PC-9 (cell line): ENCODE measurements around the gene FNDC3B. TPM values are rescaled to one million over a fixed set of nuclear protein-coding genes. Genes with fewer than 3 reads are reported as not detected.

Source experiments
- BruUV-seq: library from RNA; stranded (reverse); fragments of 400-500 nt; replicated peaks from 2 replicates; lab custom pipeline; 2021; lab: Mats Ljungman, UMichigan
- CTCF ChIA-PET: fragments of 300-600 bp; sonication (Branson Sonifier 250); formaldehyde crosslinking; loops from one replicate; lab custom pipeline; 2022; ENCODE audit warnings: antibody characterized with exemption; lab: Charles Lee
- POLR2A ChIA-PET: fragments of 300-600 bp; sonication (Branson Sonifier 250); formaldehyde crosslinking; loops from one replicate; lab custom pipeline; 2022; ENCODE audit warnings: antibody characterized with exemption; ENCODE audit not compliant: unreplicated experiment; lab: Charles Lee
- DNase-seq, 2 experiments: peaks; one replicate each; pipeline versions ENCODE4 v3.0.0 to v3.0.0-alpha.2; 2015 to 2022; ENCODE audit warnings: mixed read lengths in 1 of 2
- H2AFZ ChIP-seq: fragments of 200-600 bp; sonication (generic); 2 replicates; pipeline ENCODE4 v1.8.1; 2017; ENCODE audit warnings: antibody characterized with exemption
- H3F3A ChIP-seq: fragments of 200-600 bp; sonication (generic); 2 replicates; pipeline ENCODE4 v1.8.1; 2017; ENCODE audit warnings: antibody characterized with exemption, mild to moderate bottlenecking, low read depth; ENCODE audit not compliant: insufficient read depth
- H3K27ac ChIP-seq: fragments of 200-600 bp; sonication (generic); 2 replicates; pipeline ENCODE4 v1.6.1; 2016; ENCODE audit warnings: mixed run types
- H3K27me3 ChIP-seq: fragments of 200-600 bp; sonication (generic); 2 replicates; pipeline ENCODE4 v1.6.1; 2016; ENCODE audit warnings: low read depth, mixed run types; ENCODE audit not compliant: insufficient read depth
- H3K36me3 ChIP-seq: fragments of 200-600 bp; sonication (generic); 2 replicates; pipeline ENCODE4 v1.6.1; 2016; ENCODE audit warnings: low read depth, mixed run types
- H3K4me1 ChIP-seq: fragments of 200-600 bp; sonication (generic); replicated peaks from 2 replicates; pipeline ENCODE4 v1.6.1; 2016; ENCODE audit warnings: mixed run types; ENCODE audit not compliant: insufficient read depth
- H3K4me2 ChIP-seq: fragments of 200-600 bp; sonication (generic); 2 replicates; pipeline ENCODE4 v1.6.1; 2017; ENCODE audit warnings: mixed run types
- H3K4me3 ChIP-seq: fragments of 200-600 bp; sonication (generic); 2 replicates; pipeline ENCODE4 v1.6.1; 2016; ENCODE audit warnings: mixed run types
- H3K79me2 ChIP-seq: fragments of 200-600 bp; sonication (generic); 2 replicates; pipeline ENCODE4 v1.6.1; 2017; ENCODE audit warnings: low read depth, mixed run types
- H3K9me2 ChIP-seq: fragments of 200-600 bp; sonication (generic); 2 replicates; pipeline ENCODE4 v1.8.1; 2017; ENCODE audit warnings: mild to moderate bottlenecking; ENCODE audit not compliant: insufficient read depth
- H3K9me3 ChIP-seq: fragments of 200-600 bp; sonication (generic); 2 replicates; pipeline ENCODE4 v1.8.1; 2016; ENCODE audit warnings: low read depth; ENCODE audit not compliant: insufficient read depth
- H4K20me1 ChIP-seq: fragments of 200-600 bp; sonication (generic); 2 replicates; pipeline ENCODE4 v1.8.1; 2017; ENCODE audit not compliant: insufficient read depth
- EZH2 ChIP-seq: fragments of 200-600 bp; sonication (generic); IDR thresholded peaks from 2 replicates; pipeline ENCODE4 v1.8.0; 2017; ENCODE audit warnings: antibody characterized with exemption, low read depth
- intact Hi-C: fragments of 100-400 bp; cut with micrococcal nuclease; formaldehyde crosslinking; loops from one replicate; pipeline ENCODE4 v1.10.0; 2022; ENCODE audit not compliant: unreplicated experiment
- total RNA-seq: library from RNA; stranded (reverse); gene quantifications from 2 replicates; pipeline ENCODE4 v1.2.3, GENCODE V29; 2021
- TF ChIP-seq, protein P1 (sequence below): fragments of 200-600 bp; sonication (generic); conservative IDR thresholded peaks from 2 replicates; pipeline ENCODE4 v1.6.1; 2017; ENCODE audit warnings: mixed run types, antibody characterized with exemption, mild to moderate bottlenecking, moderate library complexity

The FNDC3B gene
- total RNA-seq, 1 experiment from 2014 or later, result 106 TPM

DNA sequence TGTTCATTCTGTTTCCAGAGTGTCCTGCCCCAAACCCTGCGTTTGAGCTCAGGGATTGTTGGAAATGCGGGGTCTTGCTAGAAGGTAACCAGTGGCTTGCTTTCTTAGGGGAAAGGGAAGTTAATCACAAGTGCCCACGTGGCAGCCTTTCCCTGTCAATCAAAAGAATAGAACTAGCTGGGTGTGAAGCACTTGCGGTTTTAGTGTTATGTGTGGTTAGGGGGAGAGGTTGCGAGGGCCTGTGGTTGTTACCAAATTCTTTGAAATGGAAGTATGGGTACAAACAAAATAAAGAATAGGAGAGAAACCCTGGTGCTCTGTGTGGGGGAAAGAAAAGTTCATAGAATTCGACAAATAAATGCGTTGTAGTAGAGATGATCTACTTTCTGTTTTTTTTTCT lies 67.6 kb downstream of the FNDC3B start:
- DNase-seq, result no peak
- ChIA-PET POLR2A (no interaction called here), CTCF (no interaction called here)
- peaks cover 97% of the 10 kb centered on the region for H3K79me2 ChIP-seq
- no peak overlapping the region for H2AFZ ChIP-seq
- H3K4me3 ChIP-seq, result no peak overlapping the region
- H4K20me1 ChIP-seq, result peaks cover 94% of the 10 kb centered on the region
- H3F3A ChIP-seq, result peaks cover 71% of the 10 kb centered on the region
- H3K9me2 ChIP-seq, result no peaks in the 10 kb centered on the region
- H3K4me2 ChIP-seq, result no peak overlapping the region
- BruUV-seq, result no TSS peak
- H3K27ac ChIP-seq, result peak overlapping the region; percentile 9; the same call in 1 of the 2 replicates
- H3K4me1 ChIP-seq, result peaks cover 22% of the 10 kb centered on the region
- peaks cover 51% of the 10 kb centered on the region for H3K36me3 ChIP-seq
- no peak for TF ChIP-seq EZH2
- TF ChIP-seq, protein P1, sequence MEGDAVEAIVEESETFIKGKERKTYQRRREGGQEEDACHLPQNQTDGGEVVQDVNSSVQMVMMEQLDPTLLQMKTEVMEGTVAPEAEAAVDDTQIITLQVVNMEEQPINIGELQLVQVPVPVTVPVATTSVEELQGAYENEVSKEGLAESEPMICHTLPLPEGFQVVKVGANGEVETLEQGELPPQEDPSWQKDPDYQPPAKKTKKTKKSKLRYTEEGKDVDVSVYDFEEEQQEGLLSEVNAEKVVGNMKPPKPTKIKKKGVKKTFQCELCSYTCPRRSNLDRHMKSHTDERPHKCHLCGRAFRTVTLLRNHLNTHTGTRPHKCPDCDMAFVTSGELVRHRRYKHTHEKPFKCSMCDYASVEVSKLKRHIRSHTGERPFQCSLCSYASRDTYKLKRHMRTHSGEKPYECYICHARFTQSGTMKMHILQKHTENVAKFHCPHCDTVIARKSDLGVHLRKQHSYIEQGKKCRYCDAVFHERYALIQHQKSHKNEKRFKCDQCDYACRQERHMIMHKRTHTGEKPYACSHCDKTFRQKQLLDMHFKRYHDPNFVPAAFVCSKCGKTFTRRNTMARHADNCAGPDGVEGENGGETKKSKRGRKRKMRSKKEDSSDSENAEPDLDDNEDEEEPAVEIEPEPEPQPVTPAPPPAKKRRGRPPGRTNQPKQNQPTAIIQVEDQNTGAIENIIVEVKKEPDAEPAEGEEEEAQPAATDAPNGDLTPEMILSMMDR, result no peak
- no peaks in the 10 kb centered on the region for H3K27me3 ChIP-seq
- no peaks in the 10 kb centered on the region for H3K9me3 ChIP-seq
- intact Hi-C loops, result no loop called here

DNA sequence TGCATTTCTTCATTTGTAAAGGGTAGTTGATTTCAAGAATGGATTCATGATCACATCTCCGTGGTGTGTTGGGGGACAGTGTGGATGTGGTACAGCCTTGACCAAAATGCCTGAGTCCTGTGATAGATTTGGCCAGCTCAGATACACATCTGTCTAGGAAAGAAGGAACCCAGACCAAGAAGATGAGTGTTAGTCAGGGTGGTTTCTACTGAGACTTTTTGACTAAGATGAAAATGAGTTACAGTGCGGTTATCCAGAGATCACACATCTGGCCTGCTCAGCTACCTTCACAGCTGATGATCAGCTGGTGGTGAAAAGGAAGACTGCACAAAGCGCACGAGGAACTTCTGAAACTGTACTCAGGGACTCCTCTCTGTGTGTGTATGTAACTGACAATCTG lies 68.0 kb downstream of the FNDC3B start:
- DNase-seq, result no peak
- peaks cover 94% of the 10 kb centered on the region for H4K20me1 ChIP-seq
- H3K9me2 ChIP-seq, result no peaks in the 10 kb centered on the region
- no peak overlapping the region for H2AFZ ChIP-seq
- peaks cover 51% of the 10 kb centered on the region for H3K36me3 ChIP-seq
- peaks cover 72% of the 10 kb centered on the region for H3F3A ChIP-seq
- no TSS peak for BruUV-seq
- intact Hi-C loops, result no loop called here
- H3K79me2 ChIP-seq, result peaks cover 97% of the 10 kb centered on the region
- 0 out of 2 replicates have a peak overlapping the region, but pooled peaks have one; percentile 2 for H3K27ac ChIP-seq
- ChIA-PET POLR2A (no interaction called here), CTCF (no interaction called here)
- no peak overlapping the region for H3K4me2 ChIP-seq
- H3K9me3 ChIP-seq, result no peaks in the 10 kb centered on the region
- H3K4me3 ChIP-seq, result no peak overlapping the region
- no peak for TF ChIP-seq EZH2
- TF ChIP-seq, protein P1, result no peak
- H3K4me1 ChIP-seq, result peaks cover 18% of the 10 kb centered on the region
- H3K27me3 ChIP-seq, result no peaks in the 10 kb centered on the region

DNA sequence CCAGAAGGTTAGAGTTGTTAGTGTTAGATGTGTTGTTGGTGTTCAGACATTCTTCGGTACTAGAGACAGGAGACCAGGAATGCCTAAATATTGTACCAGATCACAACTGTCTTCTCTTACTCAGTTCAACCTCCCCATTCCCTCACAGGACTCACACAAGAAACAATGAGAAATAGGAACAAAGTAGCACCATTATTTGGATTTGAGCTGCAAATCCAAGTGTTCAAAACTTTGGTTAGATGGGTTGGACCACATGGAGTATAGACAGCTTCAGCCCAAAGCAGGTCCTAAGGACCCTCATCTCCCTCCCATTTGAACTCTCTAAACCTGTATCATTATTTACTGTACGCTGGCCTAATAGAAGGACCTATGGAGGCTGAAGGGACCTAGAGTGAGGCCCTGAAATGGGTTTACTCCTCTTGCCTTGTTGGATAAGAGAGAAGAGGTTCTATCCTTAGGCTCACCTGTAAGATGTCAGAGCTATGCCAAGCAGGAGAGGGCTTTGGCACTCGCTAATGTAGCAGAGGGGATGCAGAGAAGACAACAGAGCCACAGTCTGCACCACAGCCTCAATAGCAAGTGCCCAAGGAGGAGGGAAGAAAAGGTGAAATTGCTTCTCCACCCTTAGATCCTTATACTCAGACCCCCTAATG lies 70.9 kb downstream of the FNDC3B start:
- Histone ChIP-seq H3K9me2 (no peaks in the 10 kb centered on the region), H3K4me3 (no peak overlapping the region), H3K27ac (no peak overlapping the region), H3K27me3 (no peaks in the 10 kb centered on the region), H3K79me2 (peaks cover 97% of the 10 kb centered on the region), H2AFZ (no peak overlapping the region), H3K4me1 (no peaks in the 10 kb centered on the region), H4K20me1 (peaks cover 90% of the 10 kb centered on the region), H3K9me3 (no peaks in the 10 kb centered on the region), H3K4me2 (no peak overlapping the region), H3F3A (peaks cover 65% of the 10 kb centered on the region), H3K36me3 (peaks cover 62% of the 10 kb centered on the region)
- CTCF ChIA-PET, result no interaction called here
- POLR2A ChIA-PET, result no interaction called here
- BruUV-seq, result no TSS peak
- TF ChIP-seq EZH2, result no peak
- TF ChIP-seq, protein P1, result no peak
- intact Hi-C loops, result no loop called here
- DNase-seq, result no peak
